GM12874 (cell line): Measurements from ENCODE around the gene FIZ1.

Experiments
- CTCF ChIP-seq: IDR thresholded peaks from 2 replicates; pipeline ENCODE4 v1.5.1; 2011; ENCODE audit warnings: low read depth, mild to moderate bottlenecking, control low read depth, low read length, moderate library complexity; ENCODE audit not compliant: insufficient read depth

The FIZ1 gene

DNA sequence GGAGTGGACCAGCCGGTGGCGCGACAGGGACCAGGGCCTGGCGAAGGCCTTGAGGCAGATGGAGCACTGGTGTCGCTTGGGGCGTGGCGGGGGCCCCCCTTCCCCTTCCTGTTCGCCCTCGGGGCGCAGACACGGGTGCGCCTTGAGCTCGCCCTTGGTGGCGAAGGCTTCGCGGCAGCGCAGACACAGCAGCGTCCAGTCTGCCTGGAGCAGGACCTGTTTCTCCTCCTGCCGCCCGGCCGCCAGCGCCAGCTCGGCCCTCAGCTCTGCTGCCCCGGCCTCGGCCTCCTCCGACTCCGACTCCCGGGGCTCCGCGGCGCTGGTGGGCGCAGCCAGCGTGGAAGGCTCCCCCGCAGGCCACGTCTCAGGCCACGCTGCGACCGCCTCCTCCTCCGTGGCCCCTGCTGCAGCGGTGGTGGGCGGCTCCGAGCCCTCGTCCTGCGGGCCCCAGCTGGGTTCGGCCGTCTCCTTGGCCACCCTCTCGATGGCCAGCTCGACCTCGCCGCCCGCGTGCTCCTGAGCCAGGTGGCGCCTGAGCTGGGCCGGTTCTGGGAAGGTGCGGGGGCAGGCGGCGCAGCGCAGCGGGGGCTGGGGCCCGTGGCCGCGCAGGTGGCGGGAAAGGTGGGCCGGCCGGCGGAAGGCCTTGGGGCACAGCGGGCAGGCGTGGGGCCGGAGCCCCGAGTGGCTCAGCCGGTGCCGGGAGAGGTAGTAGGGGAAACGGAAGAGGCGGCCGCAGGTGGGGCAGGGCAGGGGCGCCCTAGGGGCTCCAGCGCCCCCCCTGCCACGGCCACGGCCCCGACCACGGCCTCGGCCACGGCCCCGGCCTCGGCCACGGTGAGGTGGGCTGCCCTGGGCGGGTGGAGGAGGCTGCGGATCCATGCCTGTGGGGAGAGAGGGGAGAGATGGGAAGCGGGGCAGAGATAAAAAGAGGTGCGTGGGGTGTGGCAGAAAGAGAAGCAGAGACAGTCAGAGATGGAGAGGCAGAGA is 20.3 kb downstream of the FIZ1 start:
- no peak for TF ChIP-seq CTCF

- no peak for TF ChIP-seq CTCF
Measured at GRCh38 chr19:55578031-55578760, 21.1 kb downstream of the FIZ1 start.

GRCh38 chr19:55576746-55577145 is 22.6 kb downstream of the FIZ1 start:
- no peak for TF ChIP-seq CTCF

DNA sequence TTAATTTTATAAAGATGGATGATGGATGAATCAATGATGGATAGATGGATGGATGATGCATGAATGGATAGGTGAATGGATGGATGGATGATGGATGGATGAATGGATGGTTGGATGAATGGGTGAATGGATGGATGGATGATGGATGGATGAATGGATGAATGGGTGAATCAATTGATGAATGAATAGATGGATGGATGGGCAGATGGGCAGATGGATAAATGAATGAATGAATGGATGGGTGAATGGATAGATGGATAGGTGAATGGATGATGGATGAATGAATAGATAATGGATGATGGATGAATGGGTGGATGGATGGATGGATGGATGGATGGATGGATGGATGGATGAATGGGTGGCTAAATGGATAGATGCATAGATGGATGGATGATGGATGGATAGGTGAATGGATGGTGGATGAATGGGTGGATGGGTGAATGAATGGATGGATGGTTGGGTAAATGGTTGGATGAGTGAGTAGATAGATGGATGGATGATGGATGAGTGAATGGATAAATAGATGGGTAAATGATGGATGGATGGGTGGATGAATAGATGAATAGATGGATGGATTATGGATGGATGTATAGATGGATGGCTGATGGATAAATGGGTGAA is 31.5 kb downstream of the FIZ1 start:
- TF ChIP-seq CTCF: no peak

DNA sequence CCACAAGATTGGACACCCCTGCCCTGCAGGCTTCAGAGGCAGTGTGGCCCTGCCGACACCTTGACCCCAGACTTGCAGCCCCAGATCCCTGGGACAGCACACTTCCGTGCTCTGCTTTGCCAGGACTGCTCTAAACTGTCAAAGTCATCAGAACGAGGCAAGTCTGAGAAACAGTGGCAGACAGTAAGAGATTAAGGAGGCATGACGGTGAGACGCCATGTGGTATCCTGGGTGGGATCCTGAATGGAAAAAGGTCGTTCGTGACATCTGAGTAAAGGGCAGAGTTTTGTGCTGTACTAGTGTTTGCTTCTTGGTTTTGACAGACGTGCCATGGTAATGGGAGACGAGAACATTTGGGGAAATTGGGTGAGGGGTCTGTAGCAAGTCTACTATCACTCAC is 32.5 kb downstream of the FIZ1 start:
- no peak for TF ChIP-seq CTCF

DNA sequence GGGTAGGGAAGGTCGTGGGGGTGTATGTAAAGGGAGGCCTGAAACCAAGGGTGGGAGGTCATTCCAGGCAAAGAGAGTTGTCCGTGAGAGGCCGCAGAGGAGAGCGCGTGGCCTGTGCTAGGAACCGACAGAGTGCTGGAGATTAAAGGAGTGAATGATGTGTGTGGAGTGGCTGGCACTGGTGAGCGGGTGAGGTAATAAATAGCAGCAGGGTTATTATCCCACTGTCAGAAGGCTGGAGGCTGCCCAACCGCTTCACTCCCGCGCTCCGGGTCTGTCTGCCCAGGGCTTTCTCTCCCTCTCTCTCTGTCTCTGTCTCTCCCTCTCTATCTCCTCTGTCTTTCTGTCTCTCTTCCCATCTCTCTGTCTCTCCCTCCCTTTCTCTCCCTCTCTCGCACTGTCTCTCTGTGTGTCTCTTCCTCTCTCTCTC is 36.0 kb downstream of the FIZ1 start:
- no peak for TF ChIP-seq CTCF

- no peak for TF ChIP-seq CTCF
Measured at GRCh38 chr19:55559684-55560083, 39.6 kb downstream of the FIZ1 start.
